GM21529 (cell line): Measurements from ENCODE around the gene CLSTN3.

ENCODE experiments used
- ATAC-seq: cut with Tn5 transposase; IDR thresholded peaks from one replicate; pipeline ENCODE4 v1.9.1; 2021; ENCODE audit not compliant: unreplicated experiment

CLSTN3 gene

DNA sequence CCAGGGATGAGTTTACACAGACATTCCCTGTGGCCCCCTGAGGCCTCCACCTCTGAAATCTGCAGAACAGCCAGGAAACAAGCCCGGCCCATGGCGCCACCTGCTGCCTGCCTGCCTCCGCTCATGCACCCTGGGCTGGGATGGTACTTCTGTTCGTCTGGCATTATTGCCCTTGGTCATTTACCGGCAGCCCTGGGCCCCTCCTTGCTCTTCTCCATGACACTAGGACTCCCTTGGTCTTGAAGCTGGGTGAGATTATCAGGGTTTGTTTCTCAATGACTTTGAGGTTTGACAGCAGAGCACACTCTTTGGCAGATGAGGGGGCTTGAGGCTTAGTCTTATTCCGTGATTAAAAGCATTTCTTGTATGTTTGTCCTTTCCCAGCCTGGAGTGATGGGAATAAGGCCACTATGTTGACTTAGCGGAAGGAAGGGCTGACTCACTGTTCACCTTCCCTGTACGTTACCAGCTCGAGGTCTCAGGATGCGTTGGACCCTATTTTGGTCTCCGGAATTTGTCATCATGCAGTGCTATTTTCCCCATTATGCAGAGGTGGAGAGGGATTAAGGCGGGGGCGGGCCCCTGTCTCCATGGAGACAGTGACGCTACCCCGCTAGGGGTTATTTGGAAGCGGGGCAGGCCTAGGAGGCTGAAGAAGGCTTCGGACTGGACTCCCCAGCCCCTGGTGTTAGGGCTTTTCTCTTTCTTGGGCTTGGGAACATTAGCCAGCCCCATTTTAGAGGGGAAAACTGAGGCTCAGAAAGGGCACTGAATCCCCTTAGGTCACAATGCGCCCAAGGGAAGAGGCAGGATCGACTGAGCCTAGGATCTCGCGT lies 58.6 kb downstream of the CLSTN3 start:
- peak; percentile 44 for ATAC-seq

DNA sequence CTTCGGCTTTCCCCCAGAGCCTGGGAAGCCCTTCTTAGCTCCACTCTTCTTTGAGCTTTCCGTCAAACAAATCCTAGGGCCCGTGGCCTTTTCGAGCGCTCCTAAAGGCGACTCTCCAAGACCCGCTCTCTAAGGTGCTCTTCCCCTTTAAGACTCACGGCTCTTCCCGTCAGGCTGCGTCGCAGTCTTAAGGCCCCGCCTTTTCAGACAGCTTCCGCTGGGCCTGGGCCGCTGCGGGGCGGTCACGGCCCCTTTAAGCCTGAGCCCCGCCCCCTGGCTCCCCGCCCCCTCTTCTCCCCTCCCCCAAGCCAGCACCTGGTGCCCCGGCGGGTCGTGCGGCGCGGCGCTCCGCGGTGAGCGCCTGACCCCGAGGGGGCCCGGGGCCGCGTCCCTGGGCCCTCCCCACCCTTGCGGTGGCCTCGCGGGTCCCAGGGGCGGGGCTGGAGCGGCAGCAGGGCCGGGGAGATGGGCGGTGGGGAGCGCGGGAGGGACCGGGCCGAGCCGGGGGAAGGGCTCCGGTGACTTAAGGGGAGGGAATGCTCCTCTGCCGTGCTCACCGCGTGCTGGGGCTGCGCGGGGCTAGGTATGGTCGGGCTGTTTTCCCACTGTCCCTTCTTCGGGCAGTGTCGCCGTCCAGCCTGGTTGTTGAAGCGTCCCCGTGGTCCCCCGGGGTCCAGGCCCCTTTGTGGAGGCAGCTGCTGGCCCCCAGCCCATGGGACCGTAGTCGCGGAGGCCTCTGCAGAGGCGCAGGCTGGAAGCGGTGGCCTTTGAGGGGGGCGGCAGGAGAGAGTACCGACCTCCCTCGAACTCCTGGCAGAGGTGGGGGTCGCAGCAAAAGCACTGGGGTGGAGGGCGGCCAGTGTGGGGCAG lies 59.5 kb downstream of the CLSTN3 start, which contains the start of gene PEX5:
Gene PEX5 (plus strand): TSS at position 289 of the 870 bp plus-strand sequence. CDS start 692 bp downstream, outside the sequence.
- peak; percentile 96 for ATAC-seq

DNA sequence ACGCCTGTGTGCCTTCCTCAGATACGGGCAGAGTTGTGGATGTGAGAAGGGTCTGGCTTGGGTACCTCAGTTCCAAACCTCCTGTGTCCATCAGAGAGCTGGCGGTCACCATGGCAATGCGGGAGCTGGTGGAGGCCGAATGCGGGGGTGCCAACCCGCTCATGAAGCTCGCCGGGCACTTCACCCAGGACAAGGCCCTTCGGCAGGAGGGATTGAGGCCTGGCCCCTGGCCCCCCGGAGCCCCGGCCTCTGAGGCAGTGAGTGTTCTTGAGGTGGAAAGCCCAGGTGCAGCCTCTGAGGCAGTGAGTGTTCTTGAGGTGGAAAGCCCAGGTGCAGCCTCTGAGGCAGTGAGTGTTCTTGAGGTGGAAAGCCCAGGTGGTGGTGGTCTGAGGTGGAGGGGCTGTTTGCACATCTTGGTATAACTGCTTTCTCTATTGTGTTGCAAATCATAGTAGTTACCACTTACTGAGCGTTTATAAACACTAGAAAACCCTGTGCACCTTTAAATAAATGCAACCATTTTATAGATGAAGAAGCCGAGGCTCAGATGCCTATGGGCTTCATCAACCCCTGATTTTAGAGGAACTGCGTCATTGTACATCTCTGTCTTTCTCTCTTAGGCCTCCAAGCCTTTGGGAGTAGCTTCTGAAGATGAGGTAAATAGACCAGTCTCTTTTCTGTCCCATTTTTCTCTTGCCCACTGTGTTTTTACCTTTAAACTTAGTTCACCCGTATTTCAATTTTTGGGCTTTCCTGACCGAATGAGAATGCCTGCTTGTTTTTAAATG lies 60.3 kb downstream of the CLSTN3 start:
- peak; percentile 11 for ATAC-seq

DNA sequence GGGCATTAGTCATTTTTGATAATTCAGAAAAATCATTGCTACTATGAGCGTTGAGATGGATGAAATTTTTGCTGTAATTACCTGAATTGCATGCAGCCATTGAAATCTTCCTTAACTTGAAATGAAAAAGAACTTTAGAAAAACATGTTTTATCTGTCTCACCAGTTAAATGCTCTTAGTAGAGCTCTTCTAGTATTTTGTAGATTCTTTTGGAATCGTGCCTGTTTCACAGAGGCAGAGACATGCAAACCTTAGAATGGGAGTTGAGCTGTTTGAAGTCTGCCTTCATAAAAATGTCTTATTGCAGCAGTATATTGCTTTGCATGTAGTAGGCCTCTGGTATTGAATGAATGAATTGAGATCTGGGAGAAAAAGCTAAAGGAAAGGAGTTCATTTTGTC lies 63.5 kb downstream of the CLSTN3 start:
- ATAC-seq, result no peak

DNA sequence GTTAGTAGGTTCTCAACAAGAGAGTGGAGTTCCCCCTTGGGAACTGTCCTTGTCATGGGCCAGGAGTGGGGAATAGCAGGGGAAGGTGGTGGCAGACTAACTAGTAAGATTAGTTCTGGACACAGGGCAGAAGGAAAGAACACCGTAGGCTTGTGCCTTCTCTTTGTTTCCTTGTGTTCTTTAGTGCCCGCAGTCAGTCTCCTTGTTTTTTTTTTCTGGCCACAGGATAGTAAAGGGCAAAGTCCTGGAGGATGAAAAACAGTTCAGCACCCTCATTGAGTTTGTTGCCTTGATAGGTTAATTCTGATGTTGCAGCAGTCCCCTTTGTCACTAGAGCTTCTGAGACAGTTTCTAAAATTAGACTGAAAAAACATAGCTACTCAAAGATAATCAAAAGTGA lies 67.7 kb downstream of the CLSTN3 start:
- no peak for ATAC-seq

DNA sequence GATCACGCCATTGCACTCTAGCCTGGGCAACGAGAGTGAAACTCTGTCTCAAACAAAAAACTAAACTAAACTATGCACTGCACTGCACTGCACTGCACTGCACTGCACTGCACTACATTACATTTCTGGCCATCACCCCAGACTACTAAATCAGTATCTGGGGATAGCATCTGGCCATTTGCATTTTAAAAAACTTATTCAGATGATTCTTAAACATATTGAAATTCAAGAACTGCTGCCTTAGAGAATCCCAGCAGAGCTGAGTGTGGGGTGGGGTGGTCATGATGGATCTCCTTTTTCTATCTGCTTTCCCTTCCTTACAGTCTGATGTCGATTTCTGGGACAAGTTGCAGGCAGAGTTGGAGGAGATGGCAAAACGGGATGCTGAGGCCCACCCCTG lies 72.9 kb downstream of the CLSTN3 start:
- ATAC-seq, result no peak

DNA sequence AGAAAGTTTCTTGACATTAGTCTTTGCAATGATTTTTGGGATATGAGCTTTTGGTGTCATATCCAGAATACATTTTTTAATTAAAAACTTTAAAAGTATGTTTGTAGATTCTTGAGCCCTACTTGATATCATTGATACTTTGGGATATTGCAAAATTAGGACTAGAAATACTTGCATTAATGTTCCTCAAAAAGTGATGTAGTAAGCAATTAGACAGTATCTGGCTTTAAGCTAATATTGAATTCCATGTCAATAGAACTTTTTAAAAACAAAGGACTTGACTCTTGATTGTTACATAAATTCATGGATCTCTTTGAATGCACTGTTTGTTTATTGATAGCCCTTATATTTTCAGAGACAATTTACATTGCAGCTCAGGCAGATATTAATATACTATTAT lies 74.9 kb downstream of the CLSTN3 start:
- ATAC-seq, result no peak

DNA sequence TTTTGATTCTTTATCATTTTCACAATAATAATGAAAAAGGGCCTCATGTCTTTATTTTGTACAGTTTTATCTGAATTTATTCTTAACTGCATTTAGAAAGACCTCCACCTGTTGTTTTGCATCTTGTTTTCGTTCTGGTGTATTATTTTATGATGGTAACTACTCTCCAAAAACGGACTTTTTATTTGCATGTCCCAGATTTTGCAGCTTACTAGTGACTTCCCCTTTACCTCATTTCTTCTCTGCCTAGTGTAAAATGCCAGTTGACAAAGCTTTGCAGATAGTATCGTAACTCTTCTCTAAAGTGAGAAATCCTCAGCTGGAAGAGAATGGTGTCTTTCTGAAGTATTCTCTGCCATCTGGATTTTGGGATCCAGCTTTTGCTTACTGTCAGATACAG lies 76.5 kb downstream of the CLSTN3 start:
- no peak for ATAC-seq

DNA sequence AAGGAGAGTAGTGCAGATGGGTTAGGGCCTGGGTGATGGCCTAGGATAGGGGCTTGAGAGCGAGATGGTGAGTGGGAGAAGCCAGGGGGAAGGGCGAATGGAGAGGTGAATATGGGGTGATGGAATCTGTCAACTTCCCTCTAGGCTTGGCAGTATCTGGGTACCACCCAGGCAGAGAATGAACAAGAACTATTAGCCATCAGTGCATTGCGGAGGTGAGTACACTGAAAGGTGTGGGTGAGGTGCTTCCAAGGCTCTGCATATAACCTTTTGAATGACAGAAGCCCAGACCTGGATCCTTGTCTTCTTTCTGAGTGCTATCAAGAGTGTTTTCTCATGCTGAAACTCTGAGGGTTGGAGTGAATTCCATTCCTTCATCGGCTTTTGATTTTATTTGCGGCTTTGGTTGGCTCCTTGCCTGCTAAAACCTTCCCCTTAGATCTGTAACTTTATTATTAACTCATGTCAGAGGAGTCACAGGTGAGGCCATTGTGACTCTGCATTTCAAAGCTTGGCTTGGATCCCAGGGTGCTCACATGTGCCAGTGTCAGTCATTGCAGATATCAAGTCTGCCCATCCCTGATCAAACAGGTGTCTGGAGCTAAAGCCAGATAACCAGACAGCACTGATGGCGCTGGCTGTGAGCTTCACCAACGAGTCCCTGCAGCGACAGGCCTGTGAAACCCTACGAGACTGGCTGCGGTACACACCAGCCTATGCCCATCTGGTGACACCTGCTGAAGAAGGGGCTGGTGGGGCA lies 77.9 kb downstream of the CLSTN3 start:
- ATAC-seq, result no peak
